Ovary (tissue), 3 donors: ENCODE measurements around the gene XYLT1.

Experiments used
- POLR2A ChIP-seq: fragments of 450-650 bp; IDR thresholded peaks from one replicate; pipeline ENCODE4 v1.6.1; 2017; ENCODE audit warnings: antibody characterized with exemption, mild to moderate bottlenecking, moderate library complexity
- TF ChIP-seq, protein P1 (sequence below), 3 donors: fragments of 450-650 bp in 2 of 3; fragments of 200-600 bp in 1 of 3; IDR thresholded peaks; one replicate each; pipeline versions ENCODE4 v1.5.1 to v1.8.0; 2016 to 2022; ENCODE audit warnings: antibody characterized with exemption in 3 of 3, mild to moderate bottlenecking in 1 of 3
- donor health status: DM: no; HTN: no; CAD: no.

- TF ChIP-seq, protein P1, sequence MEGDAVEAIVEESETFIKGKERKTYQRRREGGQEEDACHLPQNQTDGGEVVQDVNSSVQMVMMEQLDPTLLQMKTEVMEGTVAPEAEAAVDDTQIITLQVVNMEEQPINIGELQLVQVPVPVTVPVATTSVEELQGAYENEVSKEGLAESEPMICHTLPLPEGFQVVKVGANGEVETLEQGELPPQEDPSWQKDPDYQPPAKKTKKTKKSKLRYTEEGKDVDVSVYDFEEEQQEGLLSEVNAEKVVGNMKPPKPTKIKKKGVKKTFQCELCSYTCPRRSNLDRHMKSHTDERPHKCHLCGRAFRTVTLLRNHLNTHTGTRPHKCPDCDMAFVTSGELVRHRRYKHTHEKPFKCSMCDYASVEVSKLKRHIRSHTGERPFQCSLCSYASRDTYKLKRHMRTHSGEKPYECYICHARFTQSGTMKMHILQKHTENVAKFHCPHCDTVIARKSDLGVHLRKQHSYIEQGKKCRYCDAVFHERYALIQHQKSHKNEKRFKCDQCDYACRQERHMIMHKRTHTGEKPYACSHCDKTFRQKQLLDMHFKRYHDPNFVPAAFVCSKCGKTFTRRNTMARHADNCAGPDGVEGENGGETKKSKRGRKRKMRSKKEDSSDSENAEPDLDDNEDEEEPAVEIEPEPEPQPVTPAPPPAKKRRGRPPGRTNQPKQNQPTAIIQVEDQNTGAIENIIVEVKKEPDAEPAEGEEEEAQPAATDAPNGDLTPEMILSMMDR (IDR thresholded peaks at IDR 0.05): no peak
- no peak for TF ChIP-seq POLR2A
These were observed 201.3 kb downstream of the XYLT1 start for GRCh38 chr16:17269439-17269838.
